ENCODE measurements around the gene PCSK5.

GRCh38 chr9:76378367-76379073 lies 488.0 kb downstream of the PCSK5 start:
- TF ChIP-seq CTCF (IDR thresholded peaks at IDR 0.05) (no peak), POLR2AphosphoS5 (IDR thresholded peaks at IDR 0.05) (no peak)

Data from prostate gland (tissue), 2 donors.